Karpas-422 (cell line): Measurements from ENCODE around the gene FES. TPM values are rescaled to one million over a fixed set of nuclear protein-coding genes. Genes with fewer than 3 reads are reported as not detected.
"Not testable (repeated sequence)": the region's sequence is repeated elsewhere in the genome, so short reads cannot be mapped to it uniquely, and the experiment has no call there.

Experiments used
- DNase-seq: peaks from one replicate; pipeline ENCODE4 v3.0.0-alpha.2; 2015
- H2AFZ ChIP-seq: fragments of 200-600 bp; sonication (generic); 2 replicates; pipeline ENCODE4 v1.6.1; 2014; ENCODE audit warnings: antibody characterized with exemption, low read length, mixed read lengths
- H3K27ac ChIP-seq: fragments of 200-600 bp; sonication (generic); 2 replicates; pipeline ENCODE4 v1.5.1; 2014; ENCODE audit warnings: mild to moderate bottlenecking, low read length, moderate library complexity
- H3K27me3 ChIP-seq: fragments of 200-600 bp; sonication (generic); 2 replicates; pipeline ENCODE4 v1.6.1; 2014; ENCODE audit warnings: low read length, mixed read lengths
- H3K36me3 ChIP-seq: fragments of 200-600 bp; sonication (generic); 2 replicates; pipeline ENCODE4 v1.6.1; 2014; ENCODE audit warnings: low read length, mixed read lengths; ENCODE audit not compliant: insufficient read depth
- H3K4me1 ChIP-seq: fragments of 200-600 bp; sonication (generic); 2 replicates; pipeline ENCODE4 v1.6.1; 2014; ENCODE audit warnings: mild to moderate bottlenecking, low read length, mixed read lengths
- H3K4me2 ChIP-seq: fragments of 200-600 bp; sonication (generic); 2 replicates; pipeline ENCODE4 v1.6.1; 2014; ENCODE audit warnings: low read length, low read depth, mild to moderate bottlenecking; ENCODE audit not compliant: poor library complexity, severe bottlenecking
- H3K4me3 ChIP-seq: fragments of 200-600 bp; sonication (generic); 2 replicates; pipeline ENCODE4 v1.5.1; 2014; ENCODE audit warnings: mild to moderate bottlenecking, antibody characterized with exemption, low read length, mixed read lengths
- H3K79me2 ChIP-seq: fragments of 200-600 bp; sonication (generic); 2 replicates; pipeline ENCODE4 v1.6.1; 2014; ENCODE audit warnings: mild to moderate bottlenecking, low read length, mixed read lengths
- H3K9ac ChIP-seq: fragments of 200-600 bp; sonication (generic); 2 replicates; pipeline ENCODE4 v1.6.0; 2014; ENCODE audit warnings: low read length
- H3K9me2 ChIP-seq: fragments of 200-600 bp; sonication (generic), shearing (Covaris generic); replicated peaks from 2 replicates; pipeline ENCODE4 v1.6.0; 2014; ENCODE audit warnings: mild to moderate bottlenecking, low read length, moderate library complexity; ENCODE audit not compliant: insufficient read depth
- H3K9me3 ChIP-seq: fragments of 300-700, 200-600 bp; sonication (generic); 2 replicates; pipeline ENCODE4 v1.6.1; 2014; ENCODE audit warnings: low read length, mixed read lengths
- H4K20me1 ChIP-seq: fragments of 200-600 bp; sonication (generic); 2 replicates; pipeline ENCODE4 v1.6.1; 2014; ENCODE audit warnings: mild to moderate bottlenecking, antibody characterized with exemption, low read length, low read depth; ENCODE audit not compliant: insufficient read depth
- total RNA-seq: library from RNA; depleted of rRNA; stranded (reverse); fragments of >200 nt; shearing (Covaris generic); gene quantifications from 2 replicates; pipeline ENCODE4 v1.2.3, GENCODE V29; 2014; ENCODE audit warnings: low replicate concordance

FES gene
- total RNA-seq, 1 experiment from 2014 or later = 33.7 TPM

- Histone ChIP-seq H4K20me1 (no peaks in the 10 kb centered on the region), H3K27ac (peak overlapping the region; percentile 52; the same call in 1 of the 2 replicates), H2AFZ (no peak overlapping the region), H3K4me2 (peak overlapping the region; percentile 95), H3K27me3 (no peaks in the 10 kb centered on the region), H3K9me2 (no peaks in the 10 kb centered on the region), H3K36me3 (no peaks in the 10 kb centered on the region), H3K4me3 (peak overlapping the region; percentile 93), H3K9me3 (no peaks in the 10 kb centered on the region), H3K79me2 (peaks cover 32% of the 10 kb centered on the region), H3K4me1 (peaks cover 42% of the 10 kb centered on the region), H3K9ac (peak overlapping the region; percentile 87)
- peak; percentile 72 for DNase-seq
Observed at GRCh38 chr15:90870354-90871138, 13.8 kb upstream of the FES start.

- no peak overlapping the region for H2AFZ ChIP-seq
- H3K4me2 ChIP-seq = peak overlapping the region; percentile 95
- H4K20me1 ChIP-seq = no peaks in the 10 kb centered on the region
- peaks cover 42% of the 10 kb centered on the region for H3K4me1 ChIP-seq
- H3K27me3 ChIP-seq = no peaks in the 10 kb centered on the region
- no peaks in the 10 kb centered on the region for H3K9me2 ChIP-seq
- H3K9ac ChIP-seq = peak overlapping the region; percentile 87
- peak overlapping the region; percentile 93 for H3K4me3 ChIP-seq
- peaks cover 32% of the 10 kb centered on the region for H3K79me2 ChIP-seq
- H3K9me3 ChIP-seq = no peaks in the 10 kb centered on the region
- H3K27ac ChIP-seq = peak overlapping the region; percentile 85
- peak; percentile 64 for DNase-seq
- H3K36me3 ChIP-seq = no peaks in the 10 kb centered on the region
Observed at GRCh38 chr15:90871139-90871715, 13.1 kb upstream of the FES start.

DNA sequence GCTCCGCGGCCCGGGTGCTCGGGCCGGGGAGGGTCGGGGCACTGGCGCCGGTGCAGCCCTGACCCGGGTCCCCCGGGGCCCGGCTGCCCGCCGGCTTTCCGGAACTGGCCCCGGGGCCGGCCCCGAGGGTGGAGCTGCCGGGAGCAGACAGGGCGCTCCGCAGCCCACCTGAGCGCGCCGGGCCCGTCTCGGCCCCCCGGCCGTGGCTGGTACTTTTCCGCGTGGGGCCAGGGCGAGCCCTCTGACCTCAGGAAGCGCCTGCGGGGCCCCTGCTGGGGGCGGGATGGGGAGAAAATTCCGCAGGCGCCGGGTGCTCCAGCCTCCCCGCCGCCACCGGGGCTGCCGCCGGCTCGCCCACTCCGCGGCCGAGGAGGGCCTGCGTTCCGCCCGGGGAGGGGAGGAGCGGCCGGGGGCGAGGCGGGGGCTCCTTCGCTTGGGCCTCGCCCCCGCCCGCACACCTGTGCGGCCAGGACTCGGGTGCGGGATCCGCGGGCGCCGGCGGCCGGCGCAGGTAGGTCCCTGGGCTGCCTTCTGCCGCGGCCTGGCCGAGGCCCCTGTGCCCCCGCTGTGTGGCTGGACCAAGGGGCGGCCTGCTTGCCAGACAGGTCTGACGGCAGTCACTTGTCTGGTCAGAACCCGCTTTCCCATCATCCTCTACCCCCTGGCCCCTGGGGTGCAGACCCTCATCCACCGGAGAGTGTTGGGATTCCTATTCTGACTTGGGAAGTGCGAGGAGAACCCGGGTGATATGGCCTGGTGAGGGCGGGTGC is 12.4 kb upstream of the FES start:
- no peaks in the 10 kb centered on the region for H4K20me1 ChIP-seq

DNA sequence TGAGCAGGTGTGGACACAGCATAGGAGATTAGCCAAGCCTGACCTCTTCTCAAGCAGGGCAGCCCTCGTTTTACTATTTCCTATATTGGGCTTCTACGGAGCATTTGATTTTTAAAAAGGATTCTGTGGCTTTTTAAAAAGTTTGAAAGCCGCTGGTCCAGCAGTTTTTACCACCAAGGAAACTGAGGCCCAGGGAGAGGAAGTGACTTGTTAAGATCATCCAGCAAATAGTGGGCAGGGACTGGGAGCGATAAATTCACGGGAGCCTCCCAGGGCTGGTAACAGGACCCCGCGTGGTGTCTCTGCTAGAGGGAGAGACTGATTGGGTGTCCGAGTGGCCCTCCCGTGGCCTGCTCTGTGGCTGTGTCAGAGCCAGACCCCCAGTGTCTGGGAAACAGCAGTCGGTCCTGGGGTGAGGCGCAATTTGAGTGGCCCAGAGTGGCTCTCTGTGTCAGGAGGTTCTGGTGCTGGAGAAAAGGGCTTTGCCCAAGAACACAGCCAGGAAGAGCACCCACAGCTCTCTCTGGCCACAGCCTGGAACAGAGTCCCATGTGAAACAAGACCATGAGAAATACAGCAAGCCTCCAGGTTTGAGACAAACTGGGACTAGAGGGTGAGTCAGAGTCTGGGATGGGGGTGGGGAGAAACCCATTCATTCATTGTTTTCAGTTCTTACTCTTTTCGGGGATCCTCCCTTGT is 11.7 kb upstream of the FES start:
- Histone ChIP-seq H3K9me3 (no peaks in the 10 kb centered on the region), H3K27me3 (no peaks in the 10 kb centered on the region), H4K20me1 (no peaks in the 10 kb centered on the region), H3K4me1 (peaks cover 42% of the 10 kb centered on the region), H3K27ac (peak overlapping the region; percentile 85), H3K4me3 (peak overlapping the region; percentile 93), H3K36me3 (no peaks in the 10 kb centered on the region; the same call in 1 of the 2 replicates), H3K4me2 (peak overlapping the region; percentile 95), H3K9me2 (no peaks in the 10 kb centered on the region), H2AFZ (peak overlapping the region; percentile 19; the same call in 1 of the 2 replicates), H3K79me2 (peaks cover 32% of the 10 kb centered on the region), H3K9ac (peak overlapping the region; percentile 87)
- peak; percentile 65 for DNase-seq

More for the DNA sequence above, 12.4 kb upstream of the FES start:
- peak; percentile 56 for DNase-seq
- Histone ChIP-seq H3K27me3 (no peaks in the 10 kb centered on the region), H2AFZ (peak overlapping the region; percentile 19; the same call in 1 of the 2 replicates), H3K27ac (peak overlapping the region; percentile 85), H3K4me2 (peak overlapping the region; percentile 95), H3K79me2 (peaks cover 32% of the 10 kb centered on the region), H3K9me2 (no peaks in the 10 kb centered on the region), H3K9ac (peak overlapping the region; percentile 87), H3K36me3 (no peaks in the 10 kb centered on the region; the same call in 1 of the 2 replicates), H3K4me3 (peak overlapping the region; percentile 93), H3K4me1 (peaks cover 42% of the 10 kb centered on the region), H3K9me3 (no peaks in the 10 kb centered on the region)

GRCh38 chr15:90873488-90873997 is 10.8 kb upstream of the FES start:
- H3K4me1 ChIP-seq = peaks cover 42% of the 10 kb centered on the region
- peak overlapping the region; percentile 87 for H3K9ac ChIP-seq
- H3K9me2 ChIP-seq = no peaks in the 10 kb centered on the region
- no peaks in the 10 kb centered on the region; the same call in 1 of the 2 replicates for H3K36me3 ChIP-seq
- DNase-seq = no peak
- H4K20me1 ChIP-seq = no peaks in the 10 kb centered on the region
- peak overlapping the region; percentile 95 for H3K4me2 ChIP-seq
- no peak overlapping the region for H2AFZ ChIP-seq
- peaks cover 32% of the 10 kb centered on the region for H3K79me2 ChIP-seq
- H3K9me3 ChIP-seq = no peaks in the 10 kb centered on the region
- no peaks in the 10 kb centered on the region for H3K27me3 ChIP-seq
- H3K27ac ChIP-seq = peak overlapping the region; percentile 85
- peak overlapping the region; percentile 93; the same call in 1 of the 2 replicates for H3K4me3 ChIP-seq

DNA sequence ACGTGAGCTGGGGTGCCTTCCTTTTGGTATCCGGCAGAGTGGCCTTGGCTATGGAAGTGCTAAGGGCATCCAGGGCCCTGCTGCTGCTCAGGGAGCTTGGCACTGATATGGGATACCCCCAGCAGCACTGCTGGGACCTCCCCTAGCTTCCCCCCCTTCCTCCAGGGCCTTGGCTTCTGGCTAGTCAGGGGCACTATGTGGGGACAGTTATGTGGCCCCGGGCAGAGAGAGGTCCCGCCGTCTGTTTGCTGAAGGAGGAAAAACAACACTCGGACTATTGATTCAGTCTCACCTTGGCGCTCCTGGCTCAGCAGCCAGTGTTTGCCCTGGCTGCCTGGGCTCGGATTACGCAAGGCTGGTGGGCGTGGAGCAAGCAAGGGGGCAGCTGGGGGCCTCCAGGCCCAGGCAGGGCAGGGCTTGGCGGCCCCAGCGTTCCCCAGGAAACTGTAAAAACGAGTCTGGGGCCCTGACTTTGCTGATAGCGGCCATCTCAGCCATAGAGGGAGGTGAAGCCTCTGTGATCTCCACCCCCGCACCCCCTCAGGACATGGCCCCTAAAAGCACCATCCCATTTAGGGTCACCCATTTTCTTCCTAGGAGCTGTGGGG is 10.2 kb upstream of the FES start:
- no peak for DNase-seq
- no peaks in the 10 kb centered on the region for H4K20me1 ChIP-seq
- peak overlapping the region; percentile 87 for H3K9ac ChIP-seq
- no peak overlapping the region for H2AFZ ChIP-seq
- peak overlapping the region; percentile 95 for H3K4me2 ChIP-seq
- no peaks in the 10 kb centered on the region for H3K27me3 ChIP-seq
- peaks cover 41% of the 10 kb centered on the region for H3K4me1 ChIP-seq
- H3K9me2 ChIP-seq = no peaks in the 10 kb centered on the region
- H3K9me3 ChIP-seq = no peaks in the 10 kb centered on the region
- peak overlapping the region; percentile 85 for H3K27ac ChIP-seq
- H3K4me3 ChIP-seq = no peak overlapping the region; the same call in 1 of the 2 replicates
- H3K79me2 ChIP-seq = peaks cover 32% of the 10 kb centered on the region
- no peaks in the 10 kb centered on the region; the same call in 1 of the 2 replicates for H3K36me3 ChIP-seq

DNA sequence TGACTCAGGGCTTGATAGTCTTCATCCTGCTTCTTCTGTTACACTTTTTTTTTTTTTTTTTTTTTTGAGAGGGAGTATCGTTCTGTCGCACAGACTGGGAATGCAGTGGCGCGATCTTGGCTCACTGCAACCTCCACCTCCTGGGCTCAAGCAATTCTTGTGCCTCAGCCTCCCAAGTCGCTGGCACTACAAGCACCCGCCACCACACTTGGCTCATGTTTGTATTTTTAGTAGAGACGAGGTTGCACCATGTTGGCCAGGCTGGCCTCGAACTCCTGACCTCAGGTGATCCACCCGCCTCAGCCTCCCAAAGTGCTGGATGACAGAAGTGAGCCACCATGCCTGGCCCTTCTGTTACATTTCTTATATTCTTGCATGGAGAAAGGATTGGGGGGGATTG is 9.3 kb upstream of the FES start:
- H3K36me3 ChIP-seq, DNase-seq, H3K27ac ChIP-seq, H3K27me3 ChIP-seq, H3K4me2 ChIP-seq, H3K9me3 ChIP-seq, H4K20me1 ChIP-seq, H3K9me2 ChIP-seq, H2AFZ ChIP-seq, H3K4me3 ChIP-seq, H3K9ac ChIP-seq: not testable (repeated sequence)
- H3K4me1 ChIP-seq = peaks cover 32% of the 10 kb centered on the region
- H3K79me2 ChIP-seq = peaks cover 32% of the 10 kb centered on the region
